Posterior vena cava (tissue), 2 donors: ENCODE data around the gene RTL1. TPM values are rescaled to one million over a fixed set of nuclear protein-coding genes. Genes with fewer than 3 reads are reported as not detected.

Experiments used
- DNase-seq: peaks from one replicate; pipeline ENCODE4 v3.0.0-alpha.2; 2020; ENCODE audit warnings: low spot score
- intact Hi-C, 2 donors: fragments of 100-400 bp; cut with DNase I; formaldehyde crosslinking; loops; one replicate each; pipeline versions ENCODE4 v1.14.1 to v1.14.2; 2022 to 2023
- total RNA-seq, 2 donors: library from RNA; stranded (reverse); fragmentation: NEBNext Ultra II Directional; extraction: Animal tissue kit (Norgen Biotek cat#: 25700); gene quantifications; one replicate each; pipeline ENCODE4 v1.2.1, GENCODE V29; 2021
- donor health status: DM: yes; HTN: yes; CAD: no.
- donor health status: DM: yes; HTN: yes; CAD: no.

The RTL1 gene
- total RNA-seq, 2 donors from 2014 or later = not detected

DNA sequence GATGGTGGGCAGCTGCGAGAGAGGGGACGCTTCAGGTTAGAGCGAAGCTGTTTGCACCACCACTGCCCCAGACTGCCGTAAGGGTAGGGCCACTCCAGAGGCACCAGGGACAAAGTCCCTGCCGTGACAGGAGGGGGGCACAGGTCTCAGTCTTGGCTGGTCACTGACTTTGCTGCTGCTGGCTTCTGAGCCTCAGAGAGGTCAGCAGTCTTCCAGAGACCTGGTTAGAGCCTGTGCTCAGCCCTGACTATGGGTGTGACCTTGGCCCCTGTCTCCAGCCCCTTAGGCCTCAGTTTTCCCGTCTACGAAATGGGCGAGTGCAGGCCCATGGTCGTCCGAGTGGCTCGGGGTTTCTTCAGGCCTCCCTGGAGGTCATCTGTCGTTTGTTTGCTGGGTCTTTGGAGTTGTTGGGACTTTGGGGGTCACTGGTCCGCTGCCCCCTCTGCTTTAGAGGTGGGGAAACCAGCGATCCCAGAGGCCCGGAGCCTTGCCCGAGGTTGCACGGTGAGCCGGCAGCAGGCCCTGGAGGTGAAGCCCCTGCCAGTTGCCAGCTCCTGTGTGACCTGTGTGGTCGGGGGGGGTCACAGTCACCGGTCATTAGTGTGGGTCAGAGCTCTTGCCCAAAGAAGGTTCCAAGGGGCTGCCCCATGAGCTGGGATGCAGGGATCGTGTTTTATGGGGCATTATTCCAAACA is 62.3 kb downstream of the RTL1 start:
- intact Hi-C loops = no loop called here

DNA sequence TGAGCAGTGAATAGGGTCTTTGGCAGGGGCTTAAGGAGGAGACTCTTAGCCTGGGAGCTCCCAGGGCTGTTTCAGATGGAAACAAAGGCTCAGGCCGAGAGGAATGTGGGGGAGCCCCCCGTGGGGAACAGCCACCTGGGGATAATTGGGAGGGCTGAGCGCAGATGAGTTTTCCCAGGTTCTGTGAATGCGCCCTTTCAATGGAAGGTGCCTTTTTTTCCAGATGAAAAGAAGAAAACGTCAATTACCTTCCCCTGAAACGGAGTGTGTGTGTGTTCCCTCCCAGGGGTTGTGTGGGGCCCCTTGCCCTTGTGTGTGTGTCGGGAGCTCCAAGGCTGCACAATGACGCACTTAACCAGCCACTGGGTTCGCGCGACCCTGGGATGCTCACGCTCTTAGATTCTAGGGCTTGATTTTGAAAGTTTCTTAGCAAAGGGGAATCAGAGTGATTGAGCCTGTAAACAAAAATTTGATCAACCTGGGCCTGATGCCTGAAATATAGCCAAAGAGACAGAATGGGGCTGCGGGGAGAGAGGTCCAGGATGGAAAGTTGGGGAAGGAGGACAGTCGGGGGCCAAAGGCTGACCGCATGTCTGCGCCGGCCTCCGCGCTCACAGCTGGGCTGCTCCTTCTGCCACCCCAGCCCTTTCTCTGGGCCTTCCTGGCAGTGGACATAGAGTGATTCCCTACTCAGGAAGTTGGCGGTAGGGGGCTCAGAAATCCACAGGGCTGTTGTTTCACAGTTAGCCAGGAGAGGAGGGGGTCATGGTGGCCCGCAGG is 63.0 kb downstream of the RTL1 start:
- intact Hi-C loops = no loop called here
- DNase-seq = peak; percentile 55

More for the DNA sequence above, 62.3 kb downstream of the RTL1 start:
- DNase-seq = peak; percentile 71

- peak; percentile 64 for DNase-seq
- intact Hi-C loops = no loop called here
Measured at GRCh38 chr14:100839681-100840111, 63.8 kb downstream of the RTL1 start.

GRCh38 chr14:100839315-100839585 is 64.3 kb downstream of the RTL1 start:
- DNase-seq = no peak
- intact Hi-C loops = no loop called here

DNA sequence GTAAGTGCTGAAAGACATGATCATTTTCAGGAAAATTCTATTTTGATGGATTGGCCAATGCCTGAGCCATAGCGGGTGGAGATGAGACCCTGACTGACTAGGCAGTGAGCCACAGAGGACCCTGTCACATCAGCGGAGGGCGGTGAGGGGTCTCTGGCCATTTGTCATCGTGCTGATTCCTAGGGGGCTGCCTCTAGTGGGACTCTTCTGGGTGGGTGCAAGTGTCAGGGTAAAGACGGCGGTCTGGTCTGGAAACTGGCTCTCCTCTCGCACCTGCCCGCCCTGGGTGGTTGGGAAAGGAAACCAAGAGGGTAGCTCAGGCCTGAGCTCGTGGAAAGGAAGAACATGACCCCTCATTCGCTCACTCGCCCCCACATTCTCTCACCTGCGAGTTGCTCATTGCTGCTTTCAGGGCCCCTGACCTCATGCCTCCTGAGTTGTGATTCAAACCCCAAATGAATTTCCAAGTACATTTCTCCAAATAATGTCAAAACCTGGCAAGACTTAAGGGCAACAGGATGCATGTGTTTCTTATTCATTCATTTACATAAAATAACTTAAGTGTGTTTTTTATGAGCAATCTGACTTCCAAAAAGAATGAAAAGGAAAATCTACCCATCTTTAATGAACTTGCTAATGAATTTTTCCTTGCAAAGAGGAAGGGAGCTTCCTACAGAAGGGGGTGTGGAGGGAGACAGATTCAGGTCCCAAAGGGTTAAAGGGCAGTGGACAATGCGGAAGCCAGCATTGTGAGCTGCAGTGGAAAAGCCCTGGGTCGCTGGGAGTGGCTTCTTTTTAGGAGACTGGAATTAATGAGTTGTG is 64.8 kb downstream of the RTL1 start:
- intact Hi-C loops = no loop called here
- DNase-seq = peak; percentile 66

- intact Hi-C loops = no loop called here
- DNase-seq = peak; percentile 42
Measured at GRCh38 chr14:100837805-100838350, 65.6 kb downstream of the RTL1 start.

DNA sequence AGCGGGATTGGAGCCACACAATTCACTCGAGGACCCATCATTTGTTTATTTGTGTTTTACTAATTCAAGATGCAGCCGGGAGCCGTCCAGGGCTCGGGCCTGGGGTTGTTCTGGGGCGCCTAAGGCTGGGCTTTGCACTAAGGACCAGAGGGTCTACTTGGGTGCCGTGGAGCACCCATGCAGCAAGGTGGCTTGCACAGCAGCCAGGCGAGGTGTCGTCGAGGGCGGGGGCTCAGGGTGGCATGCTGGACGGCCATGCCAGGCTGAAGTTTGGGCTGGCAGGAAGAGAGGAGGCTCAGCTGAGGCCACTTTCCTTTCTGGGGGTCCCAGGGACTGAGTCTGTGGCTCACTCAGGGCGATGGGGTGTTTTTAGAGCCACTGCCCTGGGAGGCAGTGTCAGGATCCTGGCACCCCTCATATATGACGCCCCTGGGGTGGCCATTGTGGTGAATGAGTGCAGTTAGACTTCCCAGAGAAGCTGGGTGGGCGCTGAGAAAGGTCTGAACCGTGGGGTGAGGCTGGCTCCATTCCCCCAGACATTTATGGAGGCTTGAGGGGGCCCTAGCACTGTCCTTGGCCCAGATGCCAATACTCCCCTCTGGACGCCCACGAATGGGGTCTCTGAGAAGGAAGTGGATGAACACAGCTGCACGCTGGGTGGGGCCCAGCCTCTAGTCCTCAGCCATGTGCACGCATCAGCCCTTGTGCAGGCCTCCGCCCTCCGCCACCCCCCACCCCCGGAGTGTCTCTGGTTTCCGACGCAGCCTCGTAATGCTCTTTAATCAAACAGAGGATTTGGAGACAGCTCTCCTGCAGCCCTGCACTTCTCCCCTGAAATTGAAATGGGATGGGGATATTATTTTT is 66.3 kb downstream of the RTL1 start:
- peak; percentile 69 for DNase-seq
- intact Hi-C loops = no loop called here

DNA sequence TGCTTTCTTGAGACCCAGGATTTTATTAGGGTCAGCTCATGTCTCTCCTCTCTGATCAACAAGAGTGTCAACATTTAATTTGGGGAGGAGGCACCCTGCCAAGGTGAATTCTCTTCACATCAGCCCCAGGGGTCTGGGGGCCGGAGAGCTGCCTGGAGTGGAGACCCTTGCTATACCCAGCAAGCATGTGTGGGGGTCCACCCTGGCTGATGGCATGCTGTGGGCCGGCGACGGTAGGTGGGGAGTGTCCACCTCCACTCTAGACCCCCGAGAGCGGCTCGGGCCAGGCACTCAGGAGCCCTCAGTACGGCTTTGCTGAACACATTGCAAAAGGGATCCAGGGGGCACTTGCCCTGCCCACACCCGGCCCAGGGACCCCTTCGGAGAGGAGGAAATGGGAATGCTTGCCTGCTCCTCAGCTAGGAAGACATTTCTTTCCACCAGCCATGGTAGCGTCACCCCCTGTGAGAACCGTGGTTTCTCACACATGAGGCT is 67.2 kb downstream of the RTL1 start:
- intact Hi-C loops = no loop called here
- DNase-seq = peak; percentile 65

- DNase-seq = peak; percentile 77
- intact Hi-C loops = no loop called here
Measured at GRCh38 chr14:100835548-100836310, 67.8 kb downstream of the RTL1 start.

GRCh38 chr14:100834794-100835547 is 68.6 kb downstream of the RTL1 start:
- intact Hi-C loops = no loop called here
- DNase-seq = peak; percentile 70

DNA sequence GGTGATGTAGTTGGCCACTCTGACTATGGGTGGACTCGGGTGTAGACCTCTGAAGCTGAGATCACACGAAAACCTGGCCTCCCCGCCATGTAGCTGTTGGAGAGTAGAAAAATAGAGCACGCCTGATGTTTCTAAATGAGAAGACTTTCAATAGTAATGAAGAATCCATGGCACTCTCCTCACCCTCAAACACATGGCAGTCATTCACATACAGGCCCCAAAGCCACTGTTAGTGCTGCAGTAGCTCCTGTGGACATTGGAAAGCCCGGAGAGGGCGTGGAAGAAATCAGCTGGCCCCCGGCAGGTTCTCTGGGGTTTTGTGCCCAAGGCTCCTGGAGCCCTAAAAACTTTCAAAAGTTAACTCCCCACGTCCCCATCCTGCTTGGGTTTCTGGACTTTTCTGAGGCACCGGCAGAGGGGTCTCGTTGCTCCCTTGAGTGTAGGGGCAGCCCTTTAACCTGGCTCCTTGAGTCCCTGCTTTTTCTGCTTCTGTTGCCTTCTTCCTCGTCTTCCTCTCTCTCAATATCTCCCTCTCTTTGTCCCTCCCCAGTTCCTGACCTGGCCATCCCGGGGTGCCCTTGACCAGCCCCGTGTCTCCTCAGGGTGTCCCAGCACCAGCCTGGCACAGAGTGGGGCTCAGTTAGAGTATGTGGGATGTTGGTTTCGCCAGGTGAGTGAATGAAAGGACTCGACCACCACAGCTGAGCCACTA is 69.3 kb downstream of the RTL1 start:
- intact Hi-C loops = no loop called here
- peak; percentile 32 for DNase-seq

- peak; percentile 26 for DNase-seq
- intact Hi-C loops = no loop called here
Measured at GRCh38 chr14:100832311-100832960, 71.1 kb downstream of the RTL1 start.

GRCh38 chr14:100830681-100831080 is 72.8 kb downstream of the RTL1 start:
- intact Hi-C loops = no loop called here
- DNase-seq = no peak
